Ureter (tissue), 1 donor: ENCODE results near the gene EPN3. TPM values are rescaled to one million over a fixed set of nuclear protein-coding genes. Genes with fewer than 3 reads are reported as not detected.

Source experiments
- DNase-seq: peaks from one replicate; pipeline ENCODE4 v3.0.0-alpha.2; 2020; ENCODE audit warnings: low spot score
- total RNA-seq: library from RNA; stranded (reverse); gene quantifications from one replicate; pipeline ENCODE4 v1.2.4, GENCODE V29; 2023
- donor health status: DM: yes; HTN: yes; CAD: no.

The EPN3 gene
- total RNA-seq, 1 donor from 2014 or later = 70.5 TPM

GRCh38 chr17:50586421-50587247 lies 54.1 kb downstream of the EPN3 start:
- no peak for DNase-seq

DNA sequence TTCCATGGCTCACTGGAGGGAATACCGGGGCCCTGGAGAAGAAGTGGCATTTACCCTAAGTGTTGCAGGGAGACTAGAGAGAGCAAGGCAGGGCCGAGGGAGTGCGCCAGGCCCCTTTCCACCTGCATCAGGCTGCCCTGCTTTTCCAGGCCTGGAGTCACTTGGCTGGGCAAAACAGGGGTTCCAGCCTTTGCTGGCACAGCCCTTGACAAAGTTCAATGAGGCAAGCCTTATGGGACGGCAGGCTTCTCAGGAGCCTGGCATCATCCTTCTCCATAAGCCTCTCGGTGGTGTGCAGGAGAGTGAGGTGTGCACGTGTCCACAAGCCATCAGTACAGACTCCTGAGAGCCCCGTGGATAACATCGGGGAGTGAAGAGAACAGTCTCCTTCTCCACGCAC lies 55.0 kb downstream of the EPN3 start:
- DNase-seq = no peak

- DNase-seq = no peak
These were observed 56.0 kb downstream of the EPN3 start for GRCh38 chr17:50588391-50589049.

DNA sequence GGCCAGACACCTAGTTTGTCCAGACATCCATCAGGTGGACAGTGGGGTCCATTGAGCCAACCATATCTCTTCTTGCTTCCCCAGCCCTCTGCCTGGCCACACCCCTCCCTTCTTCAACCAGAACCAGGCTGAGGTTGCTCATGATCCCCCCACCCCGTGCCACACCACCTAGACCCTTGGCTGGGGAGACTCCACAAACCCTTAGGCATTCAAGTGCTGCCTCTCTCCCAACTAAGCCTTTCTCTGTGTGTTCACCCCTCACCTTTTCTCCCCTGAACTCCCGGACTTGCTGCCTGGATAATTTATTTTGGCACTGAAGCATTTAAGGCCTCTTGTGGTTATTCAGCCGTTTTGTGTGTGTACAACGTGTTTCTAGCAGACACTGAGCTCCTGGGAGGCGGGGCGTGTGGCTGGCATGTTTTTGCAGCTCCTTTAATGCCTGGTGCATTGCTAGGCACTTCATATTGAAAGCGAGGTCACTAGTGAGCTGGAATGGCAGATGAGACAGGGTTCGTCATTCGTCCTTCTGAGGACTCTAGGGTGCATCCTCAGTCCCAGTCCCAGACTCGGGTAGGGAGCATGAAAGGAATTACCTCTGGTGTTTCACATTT lies 56.7 kb downstream of the EPN3 start:
- DNase-seq = no peak

DNA sequence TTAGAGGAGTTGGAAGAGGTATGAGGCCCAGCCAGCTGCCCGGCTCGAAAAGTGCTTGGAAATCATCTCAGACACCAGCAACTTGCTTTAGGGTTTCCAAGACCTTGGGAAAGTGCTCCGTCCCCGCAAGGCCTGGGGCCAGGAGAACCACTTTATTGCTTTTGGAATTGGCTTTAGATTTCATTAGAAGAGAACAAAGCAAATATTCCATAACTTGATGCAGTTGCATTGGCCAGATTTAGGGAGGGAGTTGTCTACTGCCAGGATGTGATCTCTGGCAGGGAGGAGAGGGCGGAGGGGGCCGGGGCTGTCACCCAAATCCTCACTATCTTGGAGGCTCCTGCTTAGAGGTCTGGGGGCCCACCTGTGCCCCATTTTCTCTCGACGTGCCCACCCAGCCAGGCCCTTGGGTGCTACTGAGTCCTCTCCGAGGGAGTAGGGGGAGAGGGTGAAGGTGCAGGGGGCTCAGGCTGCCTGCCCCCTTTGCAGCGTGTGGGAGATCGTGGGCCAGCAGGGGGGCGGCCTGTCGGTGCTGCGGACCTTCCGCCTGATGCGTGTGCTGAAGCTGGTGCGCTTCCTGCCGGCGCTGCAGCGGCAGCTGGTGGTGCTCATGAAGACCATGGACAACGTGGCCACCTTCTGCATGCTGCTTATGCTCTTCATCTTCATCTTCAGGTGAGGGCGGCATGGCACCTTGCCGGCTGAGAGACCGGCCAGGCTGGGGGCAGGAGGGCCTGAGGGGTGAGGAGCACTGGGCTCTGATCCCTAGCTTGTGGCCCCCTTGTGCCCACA lies 58.6 kb downstream of the EPN3 start:
- DNase-seq = no peak

GRCh38 chr17:50593321-50593720 lies 60.8 kb downstream of the EPN3 start:
- no peak for DNase-seq

Other genes with a start within 250 kb of the EPN3 start
- 31.2 TPM for gene XYLT2, start 186.6 kb upstream of the EPN3 start, total RNA-seq
- gene MRPL27, start 159.6 kb upstream of the EPN3 start, total RNA-seq = 55.0 TPM
- gene EME1, start 159.5 kb upstream of the EPN3 start, total RNA-seq = 0.94 TPM
- 73.5 TPM for gene LRRC59, start 135.2 kb upstream of the EPN3 start, total RNA-seq
- gene ACSF2, start 106.5 kb upstream of the EPN3 start, total RNA-seq = 172 TPM
- not detected for gene CHAD, start 63.9 kb upstream of the EPN3 start, total RNA-seq
- gene RSAD1, start 53.9 kb upstream of the EPN3 start, total RNA-seq = 33.2 TPM
- 1.1 TPM for gene MYCBPAP, start 24.3 kb upstream of the EPN3 start, total RNA-seq
- gene SPATA20, start 14.4 kb downstream of the EPN3 start, total RNA-seq = 101 TPM
- gene CACNA1G, start 28.0 kb downstream of the EPN3 start, total RNA-seq = 0.36 TPM
- gene ABCC3, start 102.1 kb downstream of the EPN3 start, total RNA-seq = 226 TPM
- gene ANKRD40, start 175.2 kb downstream of the EPN3 start, total RNA-seq = 42.5 TPM
- gene LUC7L3, start 186.9 kb downstream of the EPN3 start, total RNA-seq = 113 TPM
- not detected for gene ANKRD40CL, start 234.8 kb downstream of the EPN3 start, total RNA-seq